HG03097 (cell line): ENCODE results near the gene PACS1.

Experiments
- ATAC-seq: cut with Tn5 transposase; IDR thresholded peaks from one replicate; pipeline ENCODE4 v1.9.1; 2021; ENCODE audit not compliant: unreplicated experiment, low FRiP score

Gene PACS1

GRCh38 chr11:66281776-66282467 is 211.8 kb downstream of the PACS1 start:
- no peak for ATAC-seq

- ATAC-seq = peak; percentile 61
These were observed 212.7 kb downstream of the PACS1 start for GRCh38 chr11:66282468-66283455.

DNA sequence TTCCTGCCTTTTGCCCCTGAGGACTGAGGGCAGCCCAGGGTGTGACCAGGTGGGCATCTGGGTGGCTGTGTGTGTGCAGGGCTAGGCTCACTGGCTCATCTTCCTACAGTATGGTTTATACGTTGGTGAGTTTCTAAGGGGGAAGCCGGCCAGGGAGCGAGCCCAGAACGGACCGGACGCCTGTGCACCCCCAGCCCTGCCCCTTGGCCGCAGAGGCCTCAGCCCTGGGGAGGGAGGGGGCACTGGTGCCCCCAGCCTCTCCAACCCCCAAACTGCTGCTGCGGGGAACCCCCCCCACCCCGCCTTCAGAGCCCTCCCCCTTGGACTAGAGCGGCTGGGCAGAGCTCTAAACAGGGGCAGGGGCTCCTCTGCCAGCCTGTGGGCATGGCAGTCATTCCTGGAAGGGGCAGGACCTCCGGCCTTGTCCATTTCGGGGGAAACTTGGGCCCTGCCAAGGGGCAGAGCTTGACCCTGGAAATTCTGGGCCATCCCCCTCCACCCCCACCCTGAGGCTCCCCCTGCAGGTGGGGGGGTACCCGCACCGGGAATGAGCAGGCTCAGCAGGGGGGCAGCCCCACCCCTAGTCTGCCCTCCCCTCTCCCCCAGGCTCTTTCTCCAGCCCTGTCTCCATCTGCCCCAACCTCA is 213.5 kb downstream of the PACS1 start:
- no peak for ATAC-seq

DNA sequence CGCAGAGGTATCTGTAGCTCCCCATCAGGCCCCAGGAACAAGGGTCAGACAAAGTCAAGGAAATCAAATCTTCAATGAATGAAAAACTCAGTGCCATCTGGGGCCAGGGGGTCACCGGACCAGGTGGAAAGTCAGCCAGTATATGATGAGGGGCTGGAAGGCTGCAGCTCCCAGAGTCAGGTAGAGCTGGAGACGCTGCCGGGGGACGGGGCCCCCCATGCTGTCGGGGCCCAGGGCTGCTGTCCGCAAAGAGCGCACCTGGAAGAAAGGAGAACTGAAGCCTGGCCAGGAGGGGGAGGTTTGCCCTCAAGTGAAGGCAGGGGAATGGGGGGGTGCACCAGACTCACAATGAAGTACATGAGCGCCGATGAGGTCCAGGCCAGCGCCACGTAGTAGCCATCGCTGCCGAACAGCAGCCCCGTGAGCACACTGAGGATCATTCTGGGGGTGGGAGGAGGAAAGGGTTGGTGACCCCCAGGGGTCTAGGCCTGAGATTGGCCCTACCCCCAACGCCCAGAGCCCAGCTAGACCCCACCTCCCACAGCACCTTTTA is 214.5 kb downstream of the PACS1 start:
- no peak for ATAC-seq

- no peak for ATAC-seq
These were observed 215.3 kb downstream of the PACS1 start for GRCh38 chr11:66285250-66285947.

DNA sequence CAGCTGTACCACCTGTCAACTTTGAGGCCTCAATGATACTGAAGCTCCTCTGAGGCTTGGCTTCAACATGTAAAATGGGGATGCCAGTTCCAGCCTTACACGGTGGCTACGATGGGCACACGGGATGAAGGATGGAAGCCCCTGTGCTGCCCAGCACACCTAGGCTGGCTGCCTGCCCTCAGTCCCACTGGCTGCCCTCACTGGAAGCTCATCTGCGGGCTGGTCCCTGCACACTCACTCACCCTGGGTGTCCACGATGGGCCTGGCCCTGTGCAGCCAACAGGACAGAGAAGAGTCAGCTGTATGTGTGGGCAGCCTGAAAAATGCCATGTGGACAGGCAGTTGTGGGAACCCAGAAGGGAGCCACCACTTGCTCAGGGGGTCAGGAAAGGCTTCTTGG is 216.6 kb downstream of the PACS1 start:
- no peak for ATAC-seq

DNA sequence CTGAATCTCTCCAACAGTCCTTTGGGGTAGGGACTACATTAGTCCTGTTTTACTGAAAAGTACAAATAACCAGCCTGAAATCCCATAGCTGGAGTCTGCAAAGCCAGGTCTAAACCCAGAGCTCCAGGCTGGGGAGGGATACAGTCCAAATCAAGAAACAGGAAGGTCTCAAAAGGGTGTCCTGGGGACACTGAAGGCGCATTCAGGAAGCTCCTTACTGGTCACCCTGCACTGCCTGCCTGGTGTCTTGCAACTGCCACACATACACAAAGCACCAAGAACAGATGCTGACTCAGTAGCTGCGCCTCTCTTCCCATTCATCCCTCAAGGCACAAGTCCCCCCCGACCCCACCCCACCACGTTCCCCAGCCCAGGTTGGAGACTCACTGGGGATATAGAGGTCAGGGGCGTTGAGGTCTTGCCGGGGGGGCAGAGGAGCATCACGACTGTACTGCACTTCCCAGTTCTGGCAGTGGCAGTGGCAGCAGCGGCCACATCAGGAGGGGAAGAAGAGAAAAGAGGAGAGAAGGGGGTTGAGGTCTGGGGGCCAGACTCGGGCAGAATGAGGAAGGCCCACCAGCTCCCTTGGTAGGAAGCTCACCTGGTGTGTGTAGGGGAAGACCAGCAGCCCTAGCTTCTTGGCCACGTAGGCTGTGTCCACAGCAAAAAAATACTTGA is 217.3 kb downstream of the PACS1 start:
- ATAC-seq = no peak

DNA sequence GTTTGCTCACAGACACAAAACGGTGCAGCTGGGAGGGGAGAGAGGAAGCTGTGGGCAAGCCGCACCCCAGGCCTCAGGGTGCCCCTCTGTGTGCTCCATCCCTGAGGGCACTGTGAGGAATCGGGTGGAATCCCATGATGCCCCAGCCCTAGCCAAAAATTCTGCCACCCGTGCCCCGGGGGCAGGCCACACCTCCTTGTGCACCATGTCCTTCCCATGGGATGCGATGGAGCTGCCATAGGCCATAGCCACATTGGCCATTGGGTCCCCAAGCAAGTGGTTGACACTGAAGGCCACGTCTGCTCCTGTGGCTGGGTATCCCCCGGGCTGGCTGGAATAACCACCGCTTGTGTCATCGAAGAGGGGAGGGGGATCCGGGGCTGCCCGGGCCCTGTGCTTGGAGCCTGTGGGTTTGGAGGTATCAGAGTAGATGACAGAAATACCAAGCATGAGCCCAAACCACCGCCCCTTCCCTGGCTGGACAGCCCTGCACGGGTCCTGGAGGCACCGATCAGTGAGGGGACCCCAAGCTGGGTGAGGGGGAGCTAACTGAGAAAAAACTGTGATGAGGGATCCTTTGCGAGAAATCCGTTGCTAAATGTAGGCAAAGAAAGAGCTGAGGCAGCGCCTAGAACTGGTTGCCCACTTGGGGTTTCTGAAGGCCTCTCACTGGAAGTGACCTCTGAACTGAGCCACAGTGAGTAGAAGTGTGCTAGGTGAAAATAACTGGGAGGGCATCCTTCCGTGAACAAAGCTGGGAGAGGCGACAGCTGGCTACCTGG is 218.0 kb downstream of the PACS1 start:
- ATAC-seq = no peak

GRCh38 chr11:66288671-66289547 is 218.8 kb downstream of the PACS1 start, which contains the start of gene YIF1A:
TSS of gene YIF1A (minus strand) at chr11:66289143. CDS start at chr11:66288985, 158 bp downstream.
- peak; percentile 85 for ATAC-seq

- peak; percentile 31 for ATAC-seq
These were observed 219.7 kb downstream of the PACS1 start for GRCh38 chr11:66289548-66290329.

DNA sequence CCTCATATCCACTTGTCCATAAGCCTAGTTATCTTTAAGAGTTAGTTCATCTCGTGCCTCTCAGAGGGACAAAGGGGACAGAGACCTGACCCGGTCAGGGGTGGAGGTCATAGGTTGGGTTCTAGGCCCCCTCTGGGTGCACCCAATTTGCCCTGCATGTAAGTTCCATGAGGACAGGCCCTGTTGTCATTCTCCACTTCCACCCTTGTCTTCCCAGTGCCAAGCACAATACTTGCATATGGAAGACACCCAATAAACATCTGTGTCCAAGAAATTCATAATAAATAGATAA is 220.2 kb downstream of the PACS1 start:
- no peak for ATAC-seq

DNA sequence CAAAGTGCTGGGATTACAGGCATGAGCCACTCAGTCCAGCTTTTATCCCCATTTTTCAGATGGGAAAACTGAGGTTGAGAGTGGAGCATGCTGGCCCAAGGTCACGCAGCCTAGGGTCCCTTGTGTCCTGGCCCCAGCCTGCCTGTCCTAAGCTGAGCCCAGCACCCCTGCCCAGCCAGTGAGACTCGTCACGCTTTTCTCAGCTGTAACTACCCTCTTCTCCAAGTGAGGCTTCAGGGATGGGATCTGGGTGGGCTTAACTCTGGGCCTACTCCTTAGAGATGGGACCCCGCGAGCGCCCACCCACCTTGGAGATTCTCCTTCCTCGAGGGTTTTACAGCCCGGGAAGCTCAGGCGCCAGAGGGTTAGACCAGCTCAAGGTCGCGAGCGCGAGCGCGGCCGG is 221.2 kb downstream of the PACS1 start:
- no peak for ATAC-seq

- ATAC-seq = no peak
These were observed 221.9 kb downstream of the PACS1 start, which contains the start of gene TMEM151A for GRCh38 chr11:66291706-66292542. TSS of gene TMEM151A (plus strand) at chr11:66291894. CDS start at chr11:66292014, 120 bp downstream.

- ATAC-seq = no peak
These were observed 222.7 kb downstream of the PACS1 start for GRCh38 chr11:66292543-66293332.

- no peak for ATAC-seq
These were observed 223.3 kb downstream of the PACS1 start for GRCh38 chr11:66293352-66293751.
